ENCODE measurements around the gene GABRR3.

Gene GABRR3

DNA sequence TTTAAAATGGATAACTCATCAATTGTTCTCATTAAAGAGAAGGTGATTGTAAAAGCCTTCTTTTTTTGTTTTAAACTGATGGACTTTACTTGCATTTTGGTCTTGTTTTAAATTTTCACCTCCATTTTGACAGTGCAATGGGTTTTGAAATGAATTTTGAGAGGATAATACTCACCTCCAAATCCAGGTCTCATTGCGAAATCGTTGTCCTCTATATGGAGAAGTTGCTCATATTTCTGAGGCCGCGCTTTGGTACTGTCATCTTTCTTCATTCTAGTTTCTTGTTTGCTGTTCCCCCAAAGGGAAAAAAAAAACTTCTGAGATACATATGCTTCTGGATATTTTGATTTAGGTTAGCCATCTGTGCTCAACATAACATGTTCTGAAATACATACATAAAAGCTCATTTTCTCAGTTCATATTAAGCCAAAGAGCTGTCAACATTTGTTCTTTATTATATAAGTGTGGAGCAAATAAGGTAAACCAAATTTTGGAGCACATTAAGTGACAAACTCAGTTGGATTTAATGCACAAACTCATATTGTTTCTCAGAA is 9.6 kb downstream of the GABRR3 start:
- H3K4me3 ChIP-seq (ENCODE audit: low read depth in 1 of 2, low read length in 1 of 2) = no peak overlapping the region
- H3K27ac ChIP-seq = no peak overlapping the region
- H3K36me3 ChIP-seq = no peaks in the 10 kb centered on the region
- peaks cover 5 to 8% of the 10 kb centered on the region in 2 experiments for H3K4me1 ChIP-seq (ENCODE audit: control insufficient read depth in 1 of 2, insufficient read depth in 1 of 2, low read depth in 1 of 2, low read length in 1 of 2)
- H3K9me3 ChIP-seq = no peaks in the 10 kb centered on the region
- no peaks in the 10 kb centered on the region for H3K27me3 ChIP-seq
- TF ChIP-seq, protein P1, sequence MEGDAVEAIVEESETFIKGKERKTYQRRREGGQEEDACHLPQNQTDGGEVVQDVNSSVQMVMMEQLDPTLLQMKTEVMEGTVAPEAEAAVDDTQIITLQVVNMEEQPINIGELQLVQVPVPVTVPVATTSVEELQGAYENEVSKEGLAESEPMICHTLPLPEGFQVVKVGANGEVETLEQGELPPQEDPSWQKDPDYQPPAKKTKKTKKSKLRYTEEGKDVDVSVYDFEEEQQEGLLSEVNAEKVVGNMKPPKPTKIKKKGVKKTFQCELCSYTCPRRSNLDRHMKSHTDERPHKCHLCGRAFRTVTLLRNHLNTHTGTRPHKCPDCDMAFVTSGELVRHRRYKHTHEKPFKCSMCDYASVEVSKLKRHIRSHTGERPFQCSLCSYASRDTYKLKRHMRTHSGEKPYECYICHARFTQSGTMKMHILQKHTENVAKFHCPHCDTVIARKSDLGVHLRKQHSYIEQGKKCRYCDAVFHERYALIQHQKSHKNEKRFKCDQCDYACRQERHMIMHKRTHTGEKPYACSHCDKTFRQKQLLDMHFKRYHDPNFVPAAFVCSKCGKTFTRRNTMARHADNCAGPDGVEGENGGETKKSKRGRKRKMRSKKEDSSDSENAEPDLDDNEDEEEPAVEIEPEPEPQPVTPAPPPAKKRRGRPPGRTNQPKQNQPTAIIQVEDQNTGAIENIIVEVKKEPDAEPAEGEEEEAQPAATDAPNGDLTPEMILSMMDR (IDR thresholded peaks at IDR 0.05) = no peak

GRCh38 chr3:98022978-98023820 is 11.9 kb downstream of the GABRR3 start:
- Histone ChIP-seq H3K4me1 (ENCODE audit: control insufficient read depth in 1 of 2, insufficient read depth in 1 of 2, low read depth in 1 of 2, low read length in 1 of 2) (no peaks in the 10 kb centered on the region), H3K27me3 (no peaks in the 10 kb centered on the region), H3K9me3 (no peaks in the 10 kb centered on the region), H3K27ac (no peak overlapping the region), H3K36me3 (no peaks in the 10 kb centered on the region), H3K4me3 (ENCODE audit: low read depth in 1 of 2, low read length in 1 of 2) (no peak overlapping the region)
- TF ChIP-seq, protein P1 (IDR thresholded peaks at IDR 0.05) = peak; percentile 80

GRCh38 chr3:98021830-98022560 is 13.1 kb downstream of the GABRR3 start:
- H3K4me3 ChIP-seq (ENCODE audit: low read depth in 1 of 2, low read length in 1 of 2) = no peak overlapping the region
- TF ChIP-seq, protein P1 (IDR thresholded peaks at IDR 0.05) = no peak
- no peaks in the 10 kb centered on the region for H3K27me3 ChIP-seq
- no peak overlapping the region for H3K27ac ChIP-seq
- H3K9me3 ChIP-seq = no peaks in the 10 kb centered on the region
- no peaks in the 10 kb centered on the region for H3K4me1 ChIP-seq (ENCODE audit: control insufficient read depth in 1 of 2, insufficient read depth in 1 of 2, low read depth in 1 of 2, low read length in 1 of 2)
- no peaks in the 10 kb centered on the region for H3K36me3 ChIP-seq

- Histone ChIP-seq H3K27me3 (no peaks in the 10 kb centered on the region), H3K36me3 (no peaks in the 10 kb centered on the region), H3K4me1 (ENCODE audit: control insufficient read depth in 1 of 2, insufficient read depth in 1 of 2, low read depth in 1 of 2, low read length in 1 of 2) (no peaks in the 10 kb centered on the region), H3K9me3 (no peaks in the 10 kb centered on the region), H3K27ac (no peak overlapping the region), H3K4me3 (ENCODE audit: low read depth in 1 of 2, low read length in 1 of 2) (no peak overlapping the region)
- TF ChIP-seq, protein P1 (IDR thresholded peaks at IDR 0.05) = no peak
Observed at GRCh38 chr3:98020412-98020811, 14.7 kb downstream of the GABRR3 start.

DNA sequence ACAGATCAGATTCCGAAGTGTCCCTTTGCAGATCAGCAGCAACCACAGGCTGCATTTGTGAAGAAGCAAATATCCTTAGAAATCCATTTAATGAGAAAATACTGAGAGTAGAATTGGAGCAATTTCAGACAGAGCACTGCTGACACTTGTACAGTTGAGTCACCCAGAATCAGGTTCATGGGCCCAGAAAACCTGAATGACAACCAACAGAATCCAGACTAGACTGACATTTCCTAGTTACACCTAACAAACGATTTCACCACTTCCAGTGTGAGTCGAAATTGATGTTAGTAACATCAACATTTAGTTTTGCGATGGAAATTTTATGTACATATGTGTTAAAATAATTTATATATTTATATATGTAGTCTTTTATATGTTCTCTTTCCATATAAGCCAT is 16.8 kb downstream of the GABRR3 start:
- Histone ChIP-seq H3K36me3 (no peaks in the 10 kb centered on the region), H3K4me3 (ENCODE audit: low read depth in 1 of 2, low read length in 1 of 2) (no peak overlapping the region), H3K27ac (no peak overlapping the region), H3K27me3 (no peaks in the 10 kb centered on the region), H3K4me1 (ENCODE audit: control insufficient read depth in 1 of 2, insufficient read depth in 1 of 2, low read depth in 1 of 2, low read length in 1 of 2) (no peaks in the 10 kb centered on the region), H3K9me3 (no peaks in the 10 kb centered on the region)
- TF ChIP-seq, protein P1 (IDR thresholded peaks at IDR 0.05) = no peak

Data from neutrophil (primary cell).